MM.1S (cell line): Measurements from ENCODE around the gene CEACAM6.

ENCODE experiments used
- DNase-seq: peaks from one replicate; pipeline ENCODE4 v3.0.0-alpha.2; 2015
- H2AFZ ChIP-seq: fragments of 300-600 bp; sonication (generic); 2 replicates; pipeline ENCODE4 v1.6.0; 2016; ENCODE audit warnings: antibody characterized with exemption, low read length
- H3F3A ChIP-seq: fragments of 300-600 bp; sonication (generic); 2 replicates; pipeline ENCODE4 v1.6.1; 2016; ENCODE audit warnings: mild to moderate bottlenecking, antibody characterized with exemption, low read length, moderate library complexity, mixed read lengths; ENCODE audit not compliant: insufficient read depth
- H3K27ac ChIP-seq: fragments of 300-600 bp; sonication (generic); 2 replicates; pipeline ENCODE4 v1.5.1; 2016; ENCODE audit warnings: mild to moderate bottlenecking, low read length
- H3K27me3 ChIP-seq: fragments of 300-600 bp; sonication (generic); replicated peaks from 2 replicates; pipeline ENCODE4 v1.6.0; 2016; ENCODE audit warnings: low read length; ENCODE audit not compliant: insufficient read depth
- H3K36me3 ChIP-seq: fragments of 300-600 bp; sonication (generic); replicated peaks from 2 replicates; pipeline ENCODE4 v1.6.1; 2016; ENCODE audit warnings: mild to moderate bottlenecking, low read length, mixed read lengths; ENCODE audit not compliant: insufficient read depth
- H3K4me1 ChIP-seq: fragments of 300-600 bp; sonication (generic); 2 replicates; pipeline ENCODE4 v1.6.1; 2016; ENCODE audit warnings: low read length, mixed read lengths
- H3K4me2 ChIP-seq: fragments of 300-600 bp; sonication (generic); 2 replicates; pipeline ENCODE4 v1.6.0; 2016; ENCODE audit warnings: low read depth, low read length
- H3K4me3 ChIP-seq: fragments of 300-600 bp; sonication (generic); 2 replicates; pipeline ENCODE4 v1.5.1; 2016; ENCODE audit warnings: low read length, mixed read lengths
- H3K79me2 ChIP-seq: fragments of 300-600 bp; sonication (generic); 2 replicates; pipeline ENCODE4 v1.6.1; 2016; ENCODE audit warnings: mixed run types, low read length, mixed read lengths
- H3K9ac ChIP-seq: fragments of 300-600 bp; sonication (generic); 2 replicates; pipeline ENCODE4 v1.6.1; 2016; ENCODE audit warnings: low read length, mixed read lengths
- H3K9me2 ChIP-seq: fragments of 300-600 bp; sonication (generic); replicated peaks from 2 replicates; pipeline ENCODE4 v1.6.1; 2016; ENCODE audit warnings: mild to moderate bottlenecking, low read length, mixed read lengths; ENCODE audit not compliant: insufficient read depth
- H3K9me3 ChIP-seq: fragments of 300-600 bp; sonication (generic); replicated peaks from 2 replicates; pipeline ENCODE4 v1.6.1; 2016; ENCODE audit warnings: mild to moderate bottlenecking, low read length, mixed read lengths; ENCODE audit not compliant: insufficient read depth
- H4K20me1 ChIP-seq: fragments of 300-600 bp; sonication (generic); 2 replicates; pipeline ENCODE4 v1.6.1; 2016; ENCODE audit warnings: mild to moderate bottlenecking, low read length, moderate library complexity, mixed read lengths; ENCODE audit not compliant: insufficient read depth
- EZH2 ChIP-seq: fragments of 300-600 bp; sonication (generic); optimal IDR thresholded peaks from 2 replicates; pipeline ENCODE3; 2017; ENCODE audit warnings: low read depth, mild to moderate bottlenecking, antibody characterized with exemption, low read length, mixed read lengths
- EZH2phosphoT487 ChIP-seq: fragments of 300-600 bp; sonication (generic); IDR thresholded peaks from 2 replicates; pipeline ENCODE4 v1.6.1; 2018; ENCODE audit warnings: antibody characterized with exemption, low read length
- TF ChIP-seq, protein P1 (sequence below): fragments of 300-600 bp; sonication (generic); IDR thresholded peaks from 2 replicates; pipeline ENCODE4 v1.5.1; 2016; ENCODE audit warnings: antibody characterized with exemption, low read length, mixed read lengths

CEACAM6 gene

DNA sequence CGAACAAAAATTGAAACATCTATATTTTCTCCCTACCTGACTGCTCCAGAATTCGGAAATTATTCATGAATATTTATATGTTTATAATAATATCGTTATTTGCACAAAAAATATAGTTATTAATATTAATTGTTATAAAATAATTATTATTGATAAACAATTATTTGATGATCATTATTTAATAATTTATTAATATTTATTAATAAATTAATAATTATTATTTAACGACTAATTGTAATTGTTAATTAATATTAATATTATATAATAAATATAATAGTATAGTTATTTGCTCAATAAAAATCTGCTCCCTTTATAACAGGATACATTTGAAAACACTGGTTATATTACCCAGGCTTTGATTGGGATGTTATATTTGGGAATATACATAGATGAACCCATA lies 14.3 kb downstream of the CEACAM6 start:
- peaks cover 89% of the 10 kb centered on the region for H3K27me3 ChIP-seq
- H3K4me2 ChIP-seq, result no peak overlapping the region
- H3K79me2 ChIP-seq, result no peaks in the 10 kb centered on the region
- no peaks in the 10 kb centered on the region for H3K36me3 ChIP-seq
- no peak overlapping the region for H2AFZ ChIP-seq
- H3K9me3 ChIP-seq, result no peaks in the 10 kb centered on the region
- H3K4me1 ChIP-seq, result no peaks in the 10 kb centered on the region
- no peak for DNase-seq
- TF ChIP-seq EZH2, result no peak
- no peak for TF ChIP-seq EZH2phosphoT487
- TF ChIP-seq, protein P1, sequence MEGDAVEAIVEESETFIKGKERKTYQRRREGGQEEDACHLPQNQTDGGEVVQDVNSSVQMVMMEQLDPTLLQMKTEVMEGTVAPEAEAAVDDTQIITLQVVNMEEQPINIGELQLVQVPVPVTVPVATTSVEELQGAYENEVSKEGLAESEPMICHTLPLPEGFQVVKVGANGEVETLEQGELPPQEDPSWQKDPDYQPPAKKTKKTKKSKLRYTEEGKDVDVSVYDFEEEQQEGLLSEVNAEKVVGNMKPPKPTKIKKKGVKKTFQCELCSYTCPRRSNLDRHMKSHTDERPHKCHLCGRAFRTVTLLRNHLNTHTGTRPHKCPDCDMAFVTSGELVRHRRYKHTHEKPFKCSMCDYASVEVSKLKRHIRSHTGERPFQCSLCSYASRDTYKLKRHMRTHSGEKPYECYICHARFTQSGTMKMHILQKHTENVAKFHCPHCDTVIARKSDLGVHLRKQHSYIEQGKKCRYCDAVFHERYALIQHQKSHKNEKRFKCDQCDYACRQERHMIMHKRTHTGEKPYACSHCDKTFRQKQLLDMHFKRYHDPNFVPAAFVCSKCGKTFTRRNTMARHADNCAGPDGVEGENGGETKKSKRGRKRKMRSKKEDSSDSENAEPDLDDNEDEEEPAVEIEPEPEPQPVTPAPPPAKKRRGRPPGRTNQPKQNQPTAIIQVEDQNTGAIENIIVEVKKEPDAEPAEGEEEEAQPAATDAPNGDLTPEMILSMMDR, result no peak
- H3K9me2 ChIP-seq, result no peaks in the 10 kb centered on the region
- H3K27ac ChIP-seq, result no peak overlapping the region
- no peaks in the 10 kb centered on the region for H3F3A ChIP-seq
- H3K4me3 ChIP-seq, result no peak overlapping the region
- no peak overlapping the region for H3K9ac ChIP-seq
- no peaks in the 10 kb centered on the region for H4K20me1 ChIP-seq

DNA sequence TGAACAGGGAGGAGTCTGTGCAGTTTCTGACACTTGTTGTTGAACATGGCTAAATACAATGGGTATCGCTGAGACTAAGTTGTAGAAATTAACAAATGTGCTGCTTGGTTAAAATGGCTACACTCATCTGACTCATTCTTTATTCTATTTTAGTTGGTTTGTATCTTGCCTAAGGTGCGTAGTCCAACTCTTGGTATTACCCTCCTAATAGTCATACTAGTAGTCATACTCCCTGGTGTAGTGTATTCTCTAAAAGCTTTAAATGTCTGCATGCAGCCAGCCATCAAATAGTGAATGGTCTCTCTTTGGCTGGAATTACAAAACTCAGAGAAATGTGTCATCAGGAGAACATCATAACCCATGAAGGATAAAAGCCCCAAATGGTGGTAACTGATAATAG lies 16.1 kb downstream of the CEACAM6 start:
- no peak for DNase-seq
- Histone ChIP-seq H3K9me3 (no peaks in the 10 kb centered on the region), H3K27ac (no peak overlapping the region), H3F3A (no peaks in the 10 kb centered on the region), H3K4me1 (no peaks in the 10 kb centered on the region), H3K36me3 (no peaks in the 10 kb centered on the region), H2AFZ (no peak overlapping the region), H3K9me2 (no peaks in the 10 kb centered on the region), H3K4me3 (no peak overlapping the region), H3K79me2 (no peaks in the 10 kb centered on the region), H3K9ac (no peak overlapping the region), H4K20me1 (no peaks in the 10 kb centered on the region), H3K27me3 (peaks cover 85% of the 10 kb centered on the region), H3K4me2 (no peak overlapping the region)
- TF ChIP-seq EZH2, result no peak
- TF ChIP-seq, protein P1, result no peak
- no peak for TF ChIP-seq EZH2phosphoT487

DNA sequence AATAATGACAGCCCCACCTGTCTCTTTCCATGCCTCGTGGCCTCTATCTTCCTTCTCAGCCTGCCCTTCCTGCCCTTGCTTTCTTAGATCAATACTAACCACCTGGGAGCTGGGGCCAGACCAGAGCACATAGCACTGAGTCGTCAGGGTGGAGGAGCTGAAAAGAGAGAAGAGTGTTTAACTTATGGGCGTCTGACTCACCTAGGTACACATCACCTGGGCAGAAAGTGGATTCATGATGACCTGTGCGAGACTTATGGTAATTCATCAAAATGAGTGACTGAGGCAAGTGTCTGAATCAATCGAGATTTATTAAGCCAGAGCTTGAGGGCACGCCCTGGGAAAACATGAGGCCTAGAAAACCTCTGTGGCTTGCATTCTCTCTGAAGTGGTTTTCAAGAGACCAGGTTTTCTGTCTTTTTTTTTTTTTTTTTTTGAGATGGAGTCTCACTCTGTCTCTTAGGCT lies 19.2 kb downstream of the CEACAM6 start:
- Histone ChIP-seq H3K36me3 (no peaks in the 10 kb centered on the region), H3K79me2 (no peaks in the 10 kb centered on the region), H3K27me3 (peaks cover 91% of the 10 kb centered on the region), H2AFZ (no peak overlapping the region), H4K20me1 (no peaks in the 10 kb centered on the region), H3K9me3 (no peaks in the 10 kb centered on the region), H3K4me2 (no peak overlapping the region), H3K9me2 (no peaks in the 10 kb centered on the region), H3K27ac (no peak overlapping the region), H3K9ac (no peak overlapping the region), H3K4me3 (no peak overlapping the region), H3K4me1 (no peaks in the 10 kb centered on the region), H3F3A (no peaks in the 10 kb centered on the region)
- DNase-seq, result peak; percentile 23
- TF ChIP-seq EZH2phosphoT487, result no peak
- TF ChIP-seq, protein P1, result no peak
- TF ChIP-seq EZH2, result no peak
